ENCODE data around the gene JMJD6. TPM values are rescaled to one million over a fixed set of nuclear protein-coding genes. Genes with fewer than 3 reads are reported as not detected.

The JMJD6 gene
- total RNA-seq, 1 experiment from 2014 or later, result 47.6 TPM

DNA sequence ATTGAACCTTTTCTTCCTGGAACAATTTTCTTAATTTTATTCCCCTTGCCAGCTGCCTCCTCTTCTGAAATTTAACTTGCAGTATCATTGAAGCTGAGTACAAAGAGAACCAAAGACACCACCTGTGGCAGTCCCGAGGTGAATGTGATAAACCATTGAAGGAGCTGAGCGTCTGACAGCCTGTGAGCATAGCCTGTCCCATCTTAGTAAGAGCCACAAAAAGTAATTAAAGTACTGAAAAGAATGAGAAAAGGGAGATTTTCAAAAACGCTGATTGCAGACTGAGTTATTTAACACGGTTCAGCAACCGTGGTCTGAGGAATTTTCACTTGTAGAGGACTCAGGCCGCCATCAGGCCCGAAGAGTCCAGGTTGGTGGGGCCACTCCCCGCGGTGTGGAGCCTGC, 55.7 kb downstream of the JMJD6 start (continued):
- TF ChIP-seq, protein P1, sequence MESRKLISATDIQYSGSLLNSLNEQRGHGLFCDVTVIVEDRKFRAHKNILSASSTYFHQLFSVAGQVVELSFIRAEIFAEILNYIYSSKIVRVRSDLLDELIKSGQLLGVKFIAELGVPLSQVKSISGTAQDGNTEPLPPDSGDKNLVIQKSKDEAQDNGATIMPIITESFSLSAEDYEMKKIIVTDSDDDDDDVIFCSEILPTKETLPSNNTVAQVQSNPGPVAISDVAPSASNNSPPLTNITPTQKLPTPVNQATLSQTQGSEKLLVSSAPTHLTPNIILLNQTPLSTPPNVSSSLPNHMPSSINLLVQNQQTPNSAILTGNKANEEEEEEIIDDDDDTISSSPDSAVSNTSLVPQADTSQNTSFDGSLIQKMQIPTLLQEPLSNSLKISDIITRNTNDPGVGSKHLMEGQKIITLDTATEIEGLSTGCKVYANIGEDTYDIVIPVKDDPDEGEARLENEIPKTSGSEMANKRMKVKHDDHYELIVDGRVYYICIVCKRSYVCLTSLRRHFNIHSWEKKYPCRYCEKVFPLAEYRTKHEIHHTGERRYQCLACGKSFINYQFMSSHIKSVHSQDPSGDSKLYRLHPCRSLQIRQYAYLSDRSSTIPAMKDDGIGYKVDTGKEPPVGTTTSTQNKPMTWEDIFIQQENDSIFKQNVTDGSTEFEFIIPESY (IDR thresholded peaks at IDR 0.05; ENCODE audit: extremely low read depth, insufficient replicate concordance, low read length), result no peak
- TF ChIP-seq SP1 (IDR thresholded peaks at IDR 0.05; ENCODE audit: low read depth), result no peak

DNA sequence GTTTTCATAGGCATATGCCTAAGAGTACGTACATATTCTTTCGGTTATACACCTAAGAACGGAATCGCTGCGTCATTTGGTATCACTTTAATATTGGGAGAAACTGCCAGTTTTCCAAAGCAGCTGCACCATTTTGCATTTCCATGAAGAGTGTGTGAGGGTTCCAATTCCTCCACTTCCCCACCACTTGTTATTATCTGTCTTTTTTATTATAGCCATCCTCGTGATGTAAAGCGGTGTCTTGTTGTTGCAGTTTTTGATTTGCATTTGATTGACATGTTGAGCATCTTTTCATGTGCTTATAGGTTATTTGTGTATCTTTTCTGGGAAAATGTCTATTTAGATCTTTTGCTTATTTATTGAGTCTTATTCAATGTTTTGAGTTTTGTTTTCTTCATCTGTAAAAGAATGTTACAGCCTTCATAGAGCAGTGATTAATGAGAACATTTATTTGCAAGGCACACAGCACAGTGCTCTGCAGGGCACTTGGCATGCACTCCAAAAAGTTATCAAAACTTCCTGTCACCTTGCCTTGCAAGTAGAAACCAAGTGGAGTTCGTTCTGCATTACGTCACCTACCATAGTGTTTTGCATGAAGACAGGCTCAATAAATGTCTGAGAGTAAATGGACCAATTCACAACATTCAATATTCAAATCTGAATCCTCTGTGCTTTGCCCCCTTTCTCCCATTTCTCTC, 56.2 kb downstream of the JMJD6 start:
- peaks cover 21% of the 10 kb centered on the region in 2 experiments for H3K4me1 ChIP-seq (ENCODE audit: control insufficient read depth in 1 of 2, insufficient read depth in 2 of 2, low read length in 2 of 2)
- H3K4me3 ChIP-seq (replicated peaks in 1 of 2; ENCODE audit: low read depth in 1 of 2, low read length in 2 of 2), result no peak overlapping the region
- peak overlapping the region; percentile 78; the same call in 1 of the 2 replicates for H3K4me2 ChIP-seq (ENCODE audit: low read length)
- H3K9me2 ChIP-seq (ENCODE audit: insufficient read depth), result no peaks in the 10 kb centered on the region
- no peak overlapping the region for H3K9ac ChIP-seq (ENCODE audit: low read length)
- H3K27ac ChIP-seq (ENCODE audit: low read depth, low read length), result peak overlapping the region; percentile 79; the same call in 1 of the 2 replicates
- no peaks in the 10 kb centered on the region for H4K20me1 ChIP-seq (ENCODE audit: insufficient read depth)
- intact Hi-C loops (cut with micrococcal nuclease), result no loop called here
- no peaks in the 10 kb centered on the region for H3K9me3 ChIP-seq (ENCODE audit: control insufficient read depth in 1 of 2, insufficient read depth in 1 of 2, low read depth in 1 of 2, low read length in 2 of 2)
- CTCF ChIA-PET, result interaction anchor here (2.2 to 3.8 kb wide), 2 partner anchors 11 to 46 kb away, joined by 10 to 33 read pairs; no protein-coding TSS in a partner anchor
- POLR2A ChIA-PET, result interaction anchor here (0.6 to 2.2 kb wide), 2 partner anchors 46 to 138 kb away, joined by 6 to 15 read pairs; no protein-coding TSS in a partner anchor
- no peaks in the 10 kb centered on the region for H3K79me2 ChIP-seq (ENCODE audit: insufficient read depth, low read length)
- DNase-seq (ENCODE audit: low read depth, low spot score) (no peak), ATAC-seq (no peak)
- no TSS peak for BruUV-seq (replicated peaks)
- no peaks in the 10 kb centered on the region; a peak in 1 of 4 replicates for H3K36me3 ChIP-seq (ENCODE audit: control insufficient read depth in 1 of 2, insufficient read depth in 2 of 2, low read length in 2 of 2)
- no peaks in the 10 kb centered on the region for H3K27me3 ChIP-seq (ENCODE audit: insufficient read depth, low read length)
- peak overlapping the region; percentile 51 for H2AFZ ChIP-seq (ENCODE audit: low read depth, low read length, poor library complexity, severe bottlenecking)
- RAD21 ChIA-PET (ENCODE audit: low non-redundant PET in 1 of 2, low total read pairs in 2 of 2, uncharacterized antibody in 2 of 2, unreplicated experiment in 2 of 2), result no interaction called here
- TF ChIP-seq, protein P2, sequence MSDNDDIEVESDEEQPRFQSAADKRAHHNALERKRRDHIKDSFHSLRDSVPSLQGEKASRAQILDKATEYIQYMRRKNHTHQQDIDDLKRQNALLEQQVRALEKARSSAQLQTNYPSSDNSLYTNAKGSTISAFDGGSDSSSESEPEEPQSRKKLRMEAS (IDR thresholded peaks at IDR 0.05), result no peak
- no peak for TF ChIP-seq SRF (IDR thresholded peaks at IDR 0.05; ENCODE audit: low read depth)
- no peak for TF ChIP-seq SP1 (IDR thresholded peaks at IDR 0.05; ENCODE audit: low read depth)
- no peak for TF ChIP-seq EGR1 (IDR thresholded peaks at IDR 0.05; ENCODE audit: low read depth)
- TF ChIP-seq POLR2A (IDR thresholded peaks at IDR 0.05; ENCODE audit: borderline replicate concordance, extremely low read depth, insufficient read depth, insufficient read length), result no peak
- no peak for TF ChIP-seq YY1 (IDR thresholded peaks at IDR 0.05; ENCODE audit: extremely low read depth, insufficient replicate concordance, low read depth, low read length)
- no peak for TF ChIP-seq JUND (IDR thresholded peaks at IDR 0.05)
- no peak for TF ChIP-seq CEBPB (IDR thresholded peaks at IDR 0.05; ENCODE audit: low read depth)
- no peak for TF ChIP-seq ZNF274 (IDR thresholded peaks at IDR 0.05; ENCODE audit: low read depth, low read length)
- TF ChIP-seq, protein P3, sequence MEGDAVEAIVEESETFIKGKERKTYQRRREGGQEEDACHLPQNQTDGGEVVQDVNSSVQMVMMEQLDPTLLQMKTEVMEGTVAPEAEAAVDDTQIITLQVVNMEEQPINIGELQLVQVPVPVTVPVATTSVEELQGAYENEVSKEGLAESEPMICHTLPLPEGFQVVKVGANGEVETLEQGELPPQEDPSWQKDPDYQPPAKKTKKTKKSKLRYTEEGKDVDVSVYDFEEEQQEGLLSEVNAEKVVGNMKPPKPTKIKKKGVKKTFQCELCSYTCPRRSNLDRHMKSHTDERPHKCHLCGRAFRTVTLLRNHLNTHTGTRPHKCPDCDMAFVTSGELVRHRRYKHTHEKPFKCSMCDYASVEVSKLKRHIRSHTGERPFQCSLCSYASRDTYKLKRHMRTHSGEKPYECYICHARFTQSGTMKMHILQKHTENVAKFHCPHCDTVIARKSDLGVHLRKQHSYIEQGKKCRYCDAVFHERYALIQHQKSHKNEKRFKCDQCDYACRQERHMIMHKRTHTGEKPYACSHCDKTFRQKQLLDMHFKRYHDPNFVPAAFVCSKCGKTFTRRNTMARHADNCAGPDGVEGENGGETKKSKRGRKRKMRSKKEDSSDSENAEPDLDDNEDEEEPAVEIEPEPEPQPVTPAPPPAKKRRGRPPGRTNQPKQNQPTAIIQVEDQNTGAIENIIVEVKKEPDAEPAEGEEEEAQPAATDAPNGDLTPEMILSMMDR (IDR thresholded peaks at IDR 0.05 in 2 of 3, conservative IDR thresholded peaks at IDR 0.05 in 1 of 3; ENCODE audit: borderline replicate concordance in 1 of 3, insufficient read depth in 1 of 3, low read depth in 2 of 3, low read length in 2 of 3), result no peak
- TF ChIP-seq TCF7L2 (IDR thresholded peaks at IDR 0.05; ENCODE audit: borderline replicate concordance, extremely low read depth, insufficient read depth, insufficient read length), result no peak
- no peak for TF ChIP-seq SIN3A (IDR thresholded peaks at IDR 0.05; ENCODE audit: low read depth)
- TF ChIP-seq CBX3 (IDR thresholded peaks at IDR 0.05; ENCODE audit: low read depth), result no peak
- TF ChIP-seq RAD21 (IDR thresholded peaks at IDR 0.05; ENCODE audit: low read depth), result no peak
- TF ChIP-seq EZH2 (IDR thresholded peaks at IDR 0.05), result no peak
- TF ChIP-seq, protein P4, sequence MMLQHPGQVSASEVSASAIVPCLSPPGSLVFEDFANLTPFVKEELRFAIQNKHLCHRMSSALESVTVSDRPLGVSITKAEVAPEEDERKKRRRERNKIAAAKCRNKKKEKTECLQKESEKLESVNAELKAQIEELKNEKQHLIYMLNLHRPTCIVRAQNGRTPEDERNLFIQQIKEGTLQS (IDR thresholded peaks at IDR 0.05), result no peak
- no peak for TF ChIP-seq EZH2phosphoT487 (IDR thresholded peaks at IDR 0.05; ENCODE audit: borderline replicate concordance)
- TF ChIP-seq, protein P1 (IDR thresholded peaks at IDR 0.05; ENCODE audit: extremely low read depth, insufficient replicate concordance, low read length), result no peak
